HS-27A (cell line): ENCODE data around the gene PITPNM3.
A peak's percentile ranks its signal among the peaks of the same experiment; 100 is the strongest.
"Not testable (repeated sequence)": the region's sequence is repeated elsewhere in the genome, so short reads cannot be mapped to it uniquely, and the experiment has no call there.

Experiments
- DNase-seq: peaks from one replicate; pipeline ENCODE4 v3.0.0-alpha.2; 2012; ENCODE audit warnings: low read depth, missing footprints

PITPNM3 gene

DNA sequence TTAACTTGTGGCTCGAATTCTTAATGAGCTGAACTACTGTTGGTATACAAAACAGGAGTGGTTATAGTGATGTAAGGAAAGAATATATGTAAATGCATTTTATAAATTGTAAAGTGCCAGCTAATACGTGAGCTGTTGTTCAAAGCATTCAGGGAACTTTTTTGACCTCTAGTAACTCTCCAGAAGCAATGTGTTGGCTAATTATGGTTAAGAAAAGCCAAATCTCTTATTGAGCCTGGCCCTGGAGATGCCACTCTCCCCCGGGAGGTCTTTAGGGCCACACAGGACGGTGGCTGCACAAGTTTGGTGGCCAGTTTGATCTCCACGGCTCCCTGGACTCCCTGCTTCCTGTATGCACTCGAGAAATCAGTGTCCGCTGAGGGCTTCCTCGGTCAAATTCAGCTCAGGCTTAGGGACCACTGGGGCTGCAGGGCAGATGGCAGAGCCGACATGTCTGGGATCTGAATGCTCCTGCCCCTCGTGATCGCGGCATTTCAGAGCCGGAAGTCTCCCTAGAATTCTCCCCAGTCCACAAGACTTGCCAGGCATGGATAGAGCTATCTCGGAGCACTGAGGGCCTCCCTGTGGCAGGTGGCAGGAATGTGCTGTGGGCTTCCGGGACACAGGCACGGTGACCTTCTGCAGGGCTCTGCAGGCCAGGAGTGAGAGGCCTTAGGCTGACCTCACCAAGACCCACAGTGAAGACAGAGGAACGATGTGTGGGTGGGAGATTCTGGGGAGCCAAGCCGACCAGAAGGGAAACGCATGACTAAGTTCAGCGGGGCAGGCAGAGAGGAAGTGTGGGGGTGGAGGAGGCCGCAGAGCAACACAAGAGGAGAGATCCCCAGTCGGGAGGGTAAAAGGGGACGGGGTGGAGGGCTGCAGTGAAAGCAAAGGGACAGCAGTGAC is 18.6 kb upstream of the PITPNM3 start:
- no peak for DNase-seq

DNA sequence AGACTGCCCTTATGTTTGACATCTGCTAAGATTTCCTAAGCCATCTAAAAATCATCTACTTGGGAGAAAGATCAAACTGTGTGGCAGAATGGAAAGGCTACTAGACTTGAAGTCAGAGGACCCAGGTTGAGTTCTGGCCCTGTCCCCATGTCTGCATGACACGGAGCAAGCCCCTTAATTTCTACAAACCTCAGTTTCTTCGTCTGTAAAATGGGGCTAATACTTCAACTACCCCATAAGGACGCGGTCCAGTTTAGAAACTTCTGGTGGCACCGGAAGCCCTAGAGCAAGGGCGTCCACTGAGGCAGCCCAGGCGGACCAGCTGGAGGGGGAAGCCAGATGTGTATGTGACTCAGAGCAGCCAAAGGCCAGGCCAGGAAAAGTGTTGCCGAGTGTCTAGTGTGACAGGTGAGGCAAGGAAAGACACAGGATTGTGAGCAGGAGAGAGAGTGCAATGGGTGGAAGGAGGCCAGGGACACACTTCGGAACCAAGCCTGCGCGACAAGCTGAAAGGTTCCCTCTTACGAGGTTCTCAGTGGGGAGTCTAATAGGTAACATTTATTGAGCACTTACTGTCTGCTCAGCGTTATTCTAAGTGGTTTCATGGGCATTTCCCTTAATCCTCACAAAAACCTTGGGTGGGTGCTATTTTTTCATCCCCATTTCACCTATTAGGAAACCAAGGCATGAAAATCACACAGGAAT is 17.8 kb upstream of the PITPNM3 start:
- DNase-seq: no peak

DNA sequence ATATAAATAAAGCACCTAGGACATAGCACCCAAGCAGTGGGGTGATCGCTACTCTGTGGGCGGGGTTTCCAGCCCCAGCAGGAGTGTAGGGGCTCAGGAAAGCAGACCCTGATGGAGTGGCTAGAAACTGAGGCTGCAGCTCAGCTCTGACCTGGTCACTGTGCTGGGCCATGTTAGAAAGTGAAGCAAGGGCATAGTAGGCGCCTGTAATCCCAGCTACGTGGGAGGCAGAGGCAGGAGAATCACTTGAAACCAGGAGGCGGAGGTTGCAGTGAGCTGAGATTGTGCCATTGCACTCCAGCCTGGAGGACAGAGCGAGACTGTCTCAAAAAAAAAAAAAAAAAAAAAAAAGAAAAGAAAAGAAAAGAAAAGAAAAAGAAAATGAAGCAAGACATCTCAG is 17.1 kb upstream of the PITPNM3 start:
- not testable (repeated sequence) for DNase-seq

DNA sequence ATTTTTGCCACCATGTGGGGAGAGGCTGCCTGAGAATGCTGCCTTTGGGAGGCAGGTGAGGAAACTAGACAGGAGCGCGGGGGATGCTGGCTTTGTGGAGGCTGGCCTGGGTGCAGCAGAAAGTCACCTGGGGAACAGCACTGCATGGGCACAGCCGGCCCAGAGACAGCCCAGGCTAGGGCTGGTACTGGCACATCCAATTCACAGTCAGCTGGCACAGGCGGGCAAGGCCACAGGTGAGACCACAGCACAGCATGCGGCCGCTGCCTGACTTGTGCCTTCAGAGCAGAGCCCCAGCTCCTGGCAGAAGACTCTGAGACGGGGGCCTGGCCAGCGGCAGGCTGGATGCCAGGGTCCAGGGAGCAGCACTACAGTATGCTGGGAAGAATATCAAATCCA is 16.6 kb upstream of the PITPNM3 start:
- no peak for DNase-seq

DNA sequence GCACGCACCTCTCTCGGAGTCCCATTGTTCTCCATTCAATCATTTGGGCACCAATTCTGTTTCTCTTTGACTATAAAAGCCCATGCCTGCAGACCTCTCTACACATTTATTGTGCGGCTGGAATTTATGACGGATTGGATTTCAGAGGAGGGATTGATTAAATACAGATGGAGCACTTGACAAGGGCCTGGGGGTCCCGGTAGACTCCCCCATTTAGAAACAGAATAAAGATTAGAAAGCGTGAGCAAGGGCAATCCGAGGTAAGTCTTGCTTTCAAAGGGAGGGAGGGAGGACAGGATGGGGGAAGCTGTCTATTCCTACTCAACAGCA is 15.1 kb upstream of the PITPNM3 start:
- DNase-seq: no peak

DNA sequence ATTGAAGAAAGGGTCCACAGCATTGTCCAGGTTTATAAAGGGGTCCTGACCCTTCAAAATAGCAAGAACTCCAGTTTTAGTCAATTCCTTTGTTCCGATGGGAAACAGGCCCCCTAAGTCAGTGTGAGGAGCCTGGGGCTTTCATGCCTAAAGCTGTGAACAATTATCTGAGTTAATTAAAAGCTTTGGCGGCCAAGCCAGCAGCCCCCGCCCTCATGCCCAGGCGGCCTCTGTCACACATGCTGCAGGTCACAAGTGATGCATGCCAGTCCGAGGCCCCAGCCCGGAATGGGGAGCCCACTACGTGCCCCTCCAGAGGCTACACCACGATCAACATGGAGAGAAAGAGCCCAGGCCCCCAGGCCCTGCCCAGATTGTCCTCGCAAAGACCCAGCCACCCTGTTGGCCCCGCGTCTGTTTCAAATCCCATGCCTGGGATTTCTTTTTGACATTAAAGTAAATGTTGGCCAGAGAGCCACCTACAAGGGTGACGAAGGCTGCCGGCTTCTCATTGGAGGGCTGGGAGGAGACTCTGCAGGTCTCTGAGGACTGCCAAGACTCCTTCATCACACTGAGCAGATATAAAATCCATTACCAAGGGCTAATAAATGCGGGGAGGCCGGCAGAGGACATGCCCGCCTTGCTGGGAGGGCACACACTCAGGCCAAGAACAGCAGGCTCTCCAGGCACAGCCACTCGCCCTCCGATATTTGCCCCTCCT is 14.5 kb upstream of the PITPNM3 start:
- DNase-seq: no peak

DNA sequence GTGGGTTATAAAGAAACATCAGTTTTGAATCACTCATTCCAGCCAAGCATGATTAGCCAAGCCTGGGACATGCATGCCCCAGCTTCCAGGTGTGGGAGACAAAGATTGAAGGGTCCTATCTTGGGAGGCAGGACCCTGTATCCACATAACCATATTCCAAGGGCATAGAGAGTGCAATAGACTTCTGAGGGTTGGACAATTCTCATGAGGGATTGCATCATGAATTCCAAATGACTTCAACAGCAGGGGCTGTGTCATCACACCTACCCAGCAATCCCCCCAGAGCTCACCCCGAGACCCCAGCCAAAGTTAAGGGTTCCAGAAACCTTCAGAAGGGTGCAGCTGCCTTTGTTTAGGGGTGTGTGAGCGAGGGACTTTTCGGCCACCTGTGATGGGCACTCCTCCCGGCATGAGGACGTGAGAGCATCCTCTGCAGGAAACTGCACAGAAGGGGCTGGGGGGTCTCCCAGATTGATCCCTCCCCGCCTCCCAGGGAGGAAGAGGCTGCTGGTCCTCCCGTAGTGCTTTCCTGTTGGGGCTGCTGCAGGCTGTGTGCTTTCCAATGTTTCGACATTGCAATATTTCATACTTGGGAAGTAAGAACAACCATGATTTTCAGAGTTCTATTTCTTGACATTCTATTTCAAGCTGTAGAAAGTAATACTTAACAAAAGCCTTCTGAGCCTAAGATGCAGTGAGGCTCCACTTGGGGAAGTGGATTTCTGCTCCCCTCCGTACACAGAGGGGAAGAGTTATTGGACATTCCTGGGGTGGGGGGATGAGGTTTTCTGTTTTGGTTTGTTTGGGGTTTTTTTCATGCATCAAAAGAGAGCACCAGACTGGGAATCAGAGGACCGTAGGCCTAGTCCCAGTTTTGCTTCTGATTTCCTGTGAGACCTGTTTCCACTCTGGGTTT is 13.3 kb upstream of the PITPNM3 start:
- no peak for DNase-seq

DNA sequence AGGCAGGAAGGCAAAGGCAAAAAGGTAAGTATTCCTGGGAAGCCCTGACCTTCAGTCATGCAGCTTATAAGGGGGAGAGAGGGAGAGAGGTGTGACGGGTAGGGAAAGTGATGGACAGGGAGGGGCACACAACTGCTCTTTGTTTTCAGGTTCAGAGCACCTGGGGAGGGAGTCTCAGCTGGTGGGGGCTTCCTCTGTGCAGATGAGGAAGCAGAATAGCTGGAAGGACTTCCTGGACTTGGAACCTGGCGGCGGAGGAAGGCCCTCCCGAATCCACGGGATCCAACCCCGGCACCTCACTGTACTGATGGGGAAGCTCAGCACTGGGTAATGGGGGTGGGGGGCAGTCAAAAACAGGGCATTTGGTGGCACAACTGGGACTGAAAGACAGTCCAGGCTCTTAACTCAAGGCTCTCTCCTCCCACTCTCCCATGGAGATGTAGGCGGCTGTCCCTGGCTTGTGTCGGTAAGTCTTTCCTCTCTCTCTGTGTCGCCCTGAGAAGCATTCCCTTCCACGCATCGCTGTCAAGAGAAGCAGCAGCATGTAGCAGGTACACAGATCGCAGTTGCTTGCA is 11.9 kb upstream of the PITPNM3 start:
- no peak for DNase-seq

DNA sequence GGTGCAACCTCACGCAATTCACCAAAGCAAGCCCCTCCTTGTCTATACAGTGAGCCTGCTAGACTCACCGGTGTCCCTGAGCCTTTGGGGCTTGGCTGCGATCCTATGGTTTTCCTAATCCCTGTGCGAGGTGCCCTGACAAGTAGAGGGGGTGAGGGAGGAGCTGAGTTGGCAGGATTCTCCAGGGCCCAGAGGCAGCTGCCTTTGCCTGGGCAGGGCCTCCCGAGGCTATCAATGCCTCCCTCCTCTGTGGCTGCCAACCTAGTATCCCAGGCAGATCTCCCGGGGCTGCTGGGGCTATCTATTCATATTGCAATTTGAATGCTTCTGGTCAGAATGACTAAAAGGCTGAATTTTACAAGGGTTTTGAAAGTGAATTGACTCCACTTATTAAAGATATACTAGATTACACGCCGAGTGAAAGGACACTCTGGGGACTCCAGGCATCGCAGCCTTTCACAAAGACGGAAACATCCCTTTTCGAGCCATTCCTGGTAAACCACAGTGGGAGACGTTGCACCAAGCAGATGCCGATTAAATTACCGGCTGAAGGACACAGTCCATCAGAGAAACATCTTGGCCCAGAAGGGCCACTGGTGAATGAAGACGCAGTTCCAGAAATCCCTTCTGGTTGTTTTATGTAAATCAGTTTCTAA is 11.3 kb upstream of the PITPNM3 start:
- DNase-seq: no peak

DNA sequence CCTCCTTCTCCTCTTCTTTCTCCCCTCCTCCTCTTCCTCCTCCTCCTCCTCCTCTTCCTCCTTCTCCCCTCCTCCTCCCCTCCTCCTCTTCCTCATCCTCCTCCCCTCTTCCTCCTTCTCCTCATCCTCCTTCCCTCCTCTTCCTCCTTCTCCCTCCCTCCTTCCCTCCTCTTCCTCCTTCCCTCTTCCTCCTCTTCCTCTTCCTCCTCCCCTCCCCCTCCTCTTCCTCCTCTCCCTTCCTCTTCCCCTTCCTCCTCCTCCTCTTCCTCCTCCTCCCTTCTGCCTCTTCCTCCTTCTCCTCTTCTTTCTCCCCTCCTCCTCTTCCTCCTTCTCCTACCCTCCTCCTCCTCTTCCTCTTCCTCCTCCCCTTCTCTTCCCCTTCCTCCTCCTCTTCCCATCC is 5.1 kb upstream of the PITPNM3 start:
- DNase-seq: no peak

DNA sequence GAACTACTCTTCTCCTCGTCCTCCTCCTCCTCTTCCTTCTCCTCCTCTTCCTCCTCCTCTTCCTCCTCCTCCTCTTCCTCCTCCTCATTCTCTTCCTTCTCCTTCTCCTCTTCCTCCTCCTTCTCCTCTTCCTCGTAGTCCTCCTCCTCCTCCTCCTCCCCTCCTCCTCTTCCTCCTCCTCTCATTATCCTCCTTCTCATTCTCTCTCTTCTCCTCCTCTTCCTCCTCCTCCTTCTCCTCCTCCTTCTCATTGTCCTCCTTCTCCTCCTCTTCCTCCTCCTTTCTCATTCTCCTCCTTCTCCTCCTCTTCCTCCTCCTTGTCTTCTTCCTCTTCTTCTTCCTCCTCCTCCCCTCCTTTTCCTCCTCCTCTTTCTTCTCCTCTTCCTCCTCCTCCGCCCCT is 4.1 kb upstream of the PITPNM3 start:
- DNase-seq: no peak

DNA sequence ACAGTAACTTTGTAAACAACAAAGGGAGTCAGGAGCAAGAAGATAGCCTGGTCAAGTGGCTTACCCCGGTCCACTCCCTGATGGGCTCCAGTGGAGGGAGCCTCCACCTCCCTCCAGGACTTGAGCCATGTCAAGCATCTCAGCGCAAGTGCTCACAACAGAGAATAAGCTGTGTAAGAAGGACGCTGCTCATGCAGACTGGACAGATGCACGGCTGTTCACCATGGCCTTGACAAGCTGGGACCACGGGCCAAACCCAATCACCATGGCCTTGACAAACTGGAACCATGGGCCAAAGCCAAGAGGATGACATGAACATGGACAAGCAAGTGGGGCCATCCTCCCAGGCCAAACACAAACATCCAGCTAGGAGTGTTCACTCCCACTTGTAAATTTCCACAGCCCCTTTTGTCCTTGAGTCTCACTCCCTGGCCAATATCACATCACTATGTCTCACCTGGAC is 3.4 kb upstream of the PITPNM3 start:
- DNase-seq: no peak

DNA sequence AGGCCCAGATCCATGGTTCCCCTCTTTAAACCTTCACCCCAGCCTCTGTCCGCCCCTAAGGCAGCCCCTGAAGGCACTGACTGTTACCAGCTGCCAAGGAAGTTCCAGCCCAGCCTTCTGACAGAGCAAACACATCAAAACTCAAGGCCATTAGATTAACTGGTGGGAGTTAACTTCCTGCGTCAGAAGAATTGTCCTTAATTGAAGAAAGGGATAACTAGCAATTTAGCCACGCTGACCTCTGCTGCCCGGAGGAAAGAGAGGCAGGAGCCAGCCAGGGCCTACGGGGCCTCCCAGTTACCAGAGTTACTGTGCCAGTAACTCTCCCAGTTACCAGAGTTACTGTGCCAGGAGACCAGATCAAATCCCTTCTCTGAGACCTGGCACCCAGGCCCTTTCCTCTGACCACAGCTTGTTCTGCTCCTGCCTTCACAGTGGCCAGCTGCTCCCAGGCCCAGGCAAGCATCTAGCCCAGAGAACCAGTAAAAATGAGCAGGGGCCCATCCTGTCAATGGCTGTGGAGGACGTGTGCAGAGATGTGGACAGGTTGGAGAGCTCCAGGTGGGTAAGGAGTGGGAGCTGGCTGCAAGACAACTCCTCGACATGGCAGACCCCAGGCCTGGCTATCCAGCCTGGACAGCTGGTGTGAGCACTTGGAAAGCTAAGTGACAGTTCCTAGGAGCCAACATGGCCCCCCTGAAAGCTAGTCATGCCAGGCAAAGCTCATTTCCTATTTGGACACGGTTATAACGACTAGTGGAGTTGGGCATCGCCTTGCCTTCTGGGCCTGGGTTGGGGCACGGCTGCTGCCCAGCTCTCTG is 2.8 kb upstream of the PITPNM3 start:
- DNase-seq: no peak

DNA sequence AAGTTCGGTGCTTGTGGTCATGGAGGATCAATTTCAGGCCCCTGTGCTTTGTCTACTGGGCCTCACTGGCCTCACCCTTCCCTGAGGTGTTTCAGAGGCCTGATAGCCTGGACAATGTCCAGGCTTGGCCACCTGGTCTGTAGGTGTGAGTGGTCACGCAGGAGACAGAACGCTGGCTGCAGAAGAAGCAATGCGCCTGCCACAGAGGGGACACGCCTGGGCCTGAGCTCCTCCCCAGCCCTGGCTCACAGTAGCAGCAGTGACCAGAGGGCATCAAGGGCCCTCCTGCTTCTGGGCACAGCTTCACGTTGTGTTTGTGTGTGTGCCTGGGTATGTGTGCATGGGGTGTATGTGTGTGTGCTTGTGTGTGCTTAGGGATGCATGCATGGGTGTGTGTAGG is 1.9 kb upstream of the PITPNM3 start:
- DNase-seq: no peak

DNA sequence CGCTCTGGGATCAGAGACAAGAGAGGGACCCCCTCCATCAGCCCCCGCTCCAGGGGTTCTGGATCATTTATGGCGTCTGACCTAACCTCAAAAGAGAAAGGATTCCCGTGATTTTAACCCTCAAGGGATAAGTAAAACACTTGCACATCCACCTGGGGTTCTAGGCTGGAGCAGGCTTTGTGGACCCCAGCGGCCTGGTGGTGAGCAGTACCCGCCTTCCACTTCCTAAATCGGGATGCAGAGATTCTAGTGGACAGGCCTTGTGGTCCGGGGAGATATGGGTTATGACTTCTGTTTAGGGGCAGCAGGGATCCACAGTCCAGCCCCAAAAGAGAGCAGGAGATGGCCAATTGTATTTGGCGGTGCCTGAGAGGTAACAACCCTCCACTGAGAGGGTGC is 684 bp upstream of the PITPNM3 start:
- DNase-seq: no peak

DNA sequence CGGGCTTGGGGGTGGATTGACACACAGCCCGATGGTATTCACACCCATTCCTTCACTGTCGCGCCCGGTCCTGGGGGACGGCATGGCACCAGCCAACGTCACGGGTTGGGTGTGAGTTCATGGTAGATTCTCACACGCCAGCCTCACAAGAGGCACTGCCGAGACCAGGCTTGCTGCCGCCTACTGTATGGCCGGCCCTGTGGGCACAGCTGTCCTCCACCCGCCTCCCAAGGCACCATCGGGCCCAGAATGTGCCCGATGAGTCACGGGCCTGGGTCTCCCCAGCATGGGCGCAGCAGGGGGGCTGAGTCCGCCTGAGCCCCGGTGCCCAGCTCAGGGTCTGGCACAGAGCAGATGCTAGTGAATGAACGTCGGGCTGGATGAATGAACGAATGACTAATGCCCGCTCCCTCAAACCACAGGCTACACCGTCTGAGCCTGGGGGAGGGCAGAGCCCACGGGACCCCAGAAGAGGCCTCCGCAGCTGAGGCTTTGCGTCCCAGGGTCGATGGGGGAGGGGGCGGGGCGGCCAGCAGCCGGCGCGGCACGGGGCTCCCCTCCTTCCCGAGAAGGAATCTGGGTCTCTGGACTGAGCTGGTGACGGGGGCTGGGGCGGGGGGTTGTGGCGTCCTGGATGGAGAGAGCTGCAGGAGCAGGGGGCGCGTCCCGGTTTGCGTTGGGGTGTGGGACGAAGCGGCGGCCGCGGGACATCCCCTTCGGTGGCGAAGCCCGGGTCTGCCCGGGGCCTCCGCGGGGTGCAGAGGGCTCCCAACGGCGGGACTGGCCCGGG is 829 bp downstream of the PITPNM3 start:
- peak; percentile 11 for DNase-seq

DNA sequence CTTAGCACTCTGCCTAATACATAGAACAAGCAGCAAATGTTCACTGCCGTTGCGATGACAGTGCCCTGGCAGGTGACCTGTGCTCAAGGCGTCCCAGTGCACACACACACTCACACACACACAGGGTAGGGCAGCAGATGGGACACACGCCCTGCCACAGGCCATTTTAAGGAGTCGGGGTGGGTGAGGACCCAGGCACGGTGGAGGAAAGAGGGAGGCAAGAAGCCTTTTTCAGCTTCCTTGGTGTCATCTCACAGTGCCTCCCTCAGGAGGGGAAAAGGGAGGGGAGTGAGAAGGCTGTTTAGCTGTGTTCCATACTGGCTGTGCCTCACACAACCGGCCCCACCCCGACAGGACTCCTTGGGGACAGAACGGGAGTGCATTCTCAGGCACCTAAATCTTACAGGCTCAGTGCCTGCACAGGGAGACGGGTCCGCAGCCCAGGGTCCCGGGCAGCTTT is 1.5 kb downstream of the PITPNM3 start:
- no peak for DNase-seq

DNA sequence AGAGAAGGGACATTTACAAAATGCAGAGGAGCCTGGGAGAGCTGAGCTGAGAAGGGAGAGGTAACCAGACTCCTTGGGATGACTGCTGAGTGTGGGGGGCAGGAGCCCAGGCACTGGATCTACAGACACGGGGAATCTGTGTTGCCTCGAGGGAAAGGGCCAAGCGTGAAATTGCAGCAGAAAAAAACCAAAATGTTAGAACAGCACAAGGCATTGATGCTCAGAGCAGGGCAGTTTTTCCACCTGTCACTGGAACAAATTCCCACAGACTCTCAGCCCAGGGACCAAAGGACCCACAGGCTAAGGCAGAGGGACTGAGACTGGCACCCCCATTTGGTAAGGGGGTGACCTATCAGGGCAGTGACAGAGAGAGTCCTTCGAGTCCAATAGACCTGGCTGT is 2.0 kb downstream of the PITPNM3 start:
- DNase-seq: no peak
